ENCODE data around the gene ALKBH3. TPM values are rescaled to one million over a fixed set of nuclear protein-coding genes. Genes with fewer than 3 reads are reported as not detected.

The ALKBH3 gene
- total and polyA plus RNA-seq, 2 experiments from 2014 or later = 23.8 to 27.2 TPM

GRCh38 chr11:43944761-43945311 lies 64.2 kb downstream of the ALKBH3 start:
- Histone ChIP-seq H3K79me2 (no peaks in the 10 kb centered on the region), H4K20me1 (ENCODE audit: insufficient read depth, poor library complexity, severe bottlenecking) (no peaks in the 10 kb centered on the region), H3K27ac (no peak overlapping the region), H3K9me3 (ENCODE audit: low read depth) (no peaks in the 10 kb centered on the region), H2AFZ (no peak overlapping the region), H3K36me3 (replicated peaks; ENCODE audit: insufficient read depth, low read depth) (no peaks in the 10 kb centered on the region), H3K9me2 (replicated peaks; ENCODE audit: insufficient read depth) (no peaks in the 10 kb centered on the region), H3K27me3 (peaks cover 66% of the 10 kb centered on the region), H3K4me2 (peak overlapping the region; percentile 97), H3K4me1 (ENCODE audit: insufficient read depth) (no peaks in the 10 kb centered on the region), H3K4me3 (no peak overlapping the region)
- WGBS (ENCODE audit: low lambda C conversion rate, missing lambda C conversion rate) = 52% methylated on average over 16 of the region's 16 CpGs
- peak; percentile 54 for DNase-seq (ENCODE audit: low spot score)
- TF ChIP-seq CTCF (IDR thresholded peaks at IDR 0.05; ENCODE audit: poor library complexity) (peak; percentile 63), EZH2phosphoT487 (IDR thresholded peaks at IDR 0.05; ENCODE audit: low read depth, severe bottlenecking, unreplicated experiment) (no peak), EZH2 (IDR thresholded peaks at IDR 0.05; ENCODE audit: borderline replicate concordance) (no peak)

GRCh38 chr11:43947003-43947500 lies 66.4 kb downstream of the ALKBH3 start:
- H3K27me3 ChIP-seq = peaks cover 52% of the 10 kb centered on the region
- no peak overlapping the region for H3K4me2 ChIP-seq
- H3K79me2 ChIP-seq = no peaks in the 10 kb centered on the region
- TF ChIP-seq EZH2phosphoT487 (IDR thresholded peaks at IDR 0.05; ENCODE audit: low read depth, severe bottlenecking, unreplicated experiment) = no peak
- peak; percentile 4 for TF ChIP-seq CTCF (IDR thresholded peaks at IDR 0.05; ENCODE audit: poor library complexity)
- H3K36me3 ChIP-seq (replicated peaks; ENCODE audit: insufficient read depth, low read depth) = no peaks in the 10 kb centered on the region
- no peak overlapping the region for H2AFZ ChIP-seq
- no peaks in the 10 kb centered on the region for H3K4me1 ChIP-seq (ENCODE audit: insufficient read depth)
- H3K9me3 ChIP-seq (ENCODE audit: low read depth) = no peaks in the 10 kb centered on the region
- no peak for DNase-seq (ENCODE audit: low spot score)
- 49% methylated on average over 9 of the region's 9 CpGs for WGBS (ENCODE audit: low lambda C conversion rate, missing lambda C conversion rate)
- no peak overlapping the region for H3K4me3 ChIP-seq
- no peaks in the 10 kb centered on the region for H4K20me1 ChIP-seq (ENCODE audit: insufficient read depth, poor library complexity, severe bottlenecking)
- no peak overlapping the region for H3K27ac ChIP-seq
- no peaks in the 10 kb centered on the region for H3K9me2 ChIP-seq (replicated peaks; ENCODE audit: insufficient read depth)

GRCh38 chr11:43947815-43948214 lies 67.2 kb downstream of the ALKBH3 start:
- TF ChIP-seq EZH2phosphoT487 (IDR thresholded peaks at IDR 0.05; ENCODE audit: low read depth, severe bottlenecking, unreplicated experiment) (no peak), CTCF (IDR thresholded peaks at IDR 0.05; ENCODE audit: poor library complexity) (no peak), EZH2 (IDR thresholded peaks at IDR 0.05; ENCODE audit: borderline replicate concordance) (no peak)
- Histone ChIP-seq H3K4me2 (no peak overlapping the region), H3K36me3 (replicated peaks; ENCODE audit: insufficient read depth, low read depth) (no peaks in the 10 kb centered on the region), H4K20me1 (ENCODE audit: insufficient read depth, poor library complexity, severe bottlenecking) (no peaks in the 10 kb centered on the region), H3K4me3 (no peak overlapping the region), H3K4me1 (ENCODE audit: insufficient read depth) (no peaks in the 10 kb centered on the region), H3K9me2 (replicated peaks; ENCODE audit: insufficient read depth) (no peaks in the 10 kb centered on the region), H3K27me3 (peaks cover 52% of the 10 kb centered on the region), H3K79me2 (no peaks in the 10 kb centered on the region), H3K9me3 (ENCODE audit: low read depth) (no peaks in the 10 kb centered on the region), H2AFZ (no peak overlapping the region), H3K27ac (no peak overlapping the region)
- DNase-seq (ENCODE audit: low spot score) = no peak
- 91% methylated on average over 1 of the region's 1 CpG for WGBS (ENCODE audit: low lambda C conversion rate, missing lambda C conversion rate)
